Tibial nerve (tissue), 4 donors: ENCODE data around the gene PTPRK. TPM values are rescaled to one million over a fixed set of nuclear protein-coding genes. Genes with fewer than 3 reads are reported as not detected.

Source experiments
- DNase-seq, 2 donors: peaks; one replicate each; pipeline ENCODE4 v3.0.0-alpha.2; 2019; ENCODE audit warnings: low spot score in 2 of 2
- H3K27ac ChIP-seq, 4 donors: fragments of 200-600 bp; sonication (generic) in 3 of 4; one replicate each; pipeline ENCODE4 v1.5.1; 2017 to 2019; ENCODE audit warnings: mild to moderate bottlenecking in 1 of 4
- H3K27me3 ChIP-seq, 2 donors: fragments of 200-600 bp; sonication (generic) in 1 of 2; one replicate each; pipeline versions ENCODE4 v1.5.1 to v1.6.0; 2017 to 2019
- H3K36me3 ChIP-seq, 3 donors: fragments of 200-600 bp; sonication (generic); one replicate each; pipeline ENCODE4 v1.5.1; 2018 to 2019
- H3K4me1 ChIP-seq, 4 donors: fragments of 200-600 bp; sonication (generic) in 3 of 4; one replicate each; pipeline ENCODE4 v1.5.1; 2017 to 2019
- H3K4me3 ChIP-seq, 4 donors: fragments of 200-600 bp; sonication (generic) in 3 of 4; one replicate each; pipeline ENCODE4 v1.5.1; 2017 to 2019; ENCODE audit warnings: mild to moderate bottlenecking in 1 of 4, moderate library complexity in 1 of 4
- H3K9me3 ChIP-seq, 4 donors: fragments of 200-600 bp; sonication (generic) in 3 of 4; one replicate each; pipeline ENCODE4 v1.5.1; 2017 to 2019
- EP300 ChIP-seq, 2 donors: sonication (generic); formaldehyde crosslinking; IDR thresholded peaks; one replicate each; pipeline ENCODE4 v1.6.1; 2017; ENCODE audit warnings: antibody characterized with exemption in 2 of 2, mild to moderate bottlenecking in 1 of 2
- POLR2A ChIP-seq, 2 donors: fragments of 450-650 bp; IDR thresholded peaks; one replicate each; pipeline ENCODE4 v1.6.1; 2017; ENCODE audit warnings: antibody characterized with exemption in 2 of 2, mild to moderate bottlenecking in 2 of 2, moderate library complexity in 2 of 2
- WGBS, 2 donors: methylation state at CpG; one replicate each; pipeline ENCODE4 v1.1.5; 2018; 5-methylcytosine and 5-hydroxymethylcytosine counted together
- total RNA-seq, 4 donors: library from RNA; depleted of rRNA; stranded (reverse); fragments of >200 nt; gene quantifications; one replicate each; pipeline ENCODE4 v1.1.0, GENCODE V29; 2016
- TF ChIP-seq, protein P1 (sequence below), 5 experiments: fragments of 200-600 bp in 3 of 5; fragments of 450-650 bp in 2 of 5; sonication (generic) in 3 of 5; IDR thresholded peaks; one replicate each; pipeline ENCODE4 v1.5.1; 2016 to 2019; ENCODE audit warnings: antibody characterized with exemption in 5 of 5, mild to moderate bottlenecking in 3 of 5, moderate library complexity in 2 of 5

PTPRK gene
- total RNA-seq, 4 donors from 2014 or later, result 17.4 to 26.1 (median 21.2) TPM

DNA sequence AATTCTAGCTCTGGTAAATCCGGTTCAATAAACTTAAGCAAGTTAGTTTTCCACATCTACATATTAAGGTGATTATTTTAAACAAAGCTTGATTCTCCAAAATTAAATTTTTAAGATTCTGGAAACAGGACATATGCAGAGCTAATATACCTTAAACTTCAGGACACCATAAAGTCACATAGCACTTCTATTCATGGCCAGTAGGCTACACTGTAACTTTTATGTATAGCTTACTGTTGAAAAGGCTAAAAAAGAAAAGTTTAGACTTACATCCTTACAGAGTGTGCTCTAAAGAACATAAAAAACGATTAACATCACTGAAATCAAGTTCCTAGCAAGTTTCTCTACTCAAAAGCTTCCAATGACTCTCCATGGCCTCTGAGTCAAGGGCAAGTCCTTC lies 224.7 kb downstream of the PTPRK start:
- Histone ChIP-seq H3K4me3 (no peak overlapping the region), H3K4me1 (no peaks in the 10 kb centered on the region), H3K27ac (no peak overlapping the region), H3K36me3 (no peaks in the 10 kb centered on the region), H3K9me3 (no peaks in the 10 kb centered on the region), H3K27me3 (no peaks in the 10 kb centered on the region)
- no peak for DNase-seq
- WGBS, 2 donors, result 82 to 86% methylated on average over 2 of the region's 2 CpGs
- no peak for TF ChIP-seq EP300 (IDR thresholded peaks at IDR 0.05)
- TF ChIP-seq POLR2A (IDR thresholded peaks at IDR 0.05), result no peak

DNA sequence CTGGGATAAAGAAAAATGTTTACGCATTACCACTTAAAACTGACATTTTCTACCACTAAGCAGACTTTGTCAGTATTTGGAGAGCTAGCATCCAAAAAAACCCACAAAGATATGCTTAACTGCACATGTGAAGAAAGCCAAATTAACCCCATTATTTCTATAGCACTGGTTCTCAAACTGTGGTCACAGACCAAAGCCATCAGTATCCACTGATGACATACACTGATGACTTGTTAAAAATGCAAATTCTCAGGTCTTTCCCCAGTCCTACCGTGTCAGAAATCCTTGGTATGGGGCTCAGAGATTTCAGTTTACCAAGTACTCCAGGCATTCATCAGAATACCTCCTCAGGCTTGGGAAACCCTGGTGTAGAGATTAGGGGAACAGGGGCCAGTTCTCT lies 230.2 kb downstream of the PTPRK start:
- Histone ChIP-seq H3K27ac (no peak overlapping the region), H3K9me3 (no peaks in the 10 kb centered on the region), H3K4me1 (no peaks in the 10 kb centered on the region), H3K36me3 (no peaks in the 10 kb centered on the region), H3K4me3 (no peak overlapping the region), H3K27me3 (no peaks in the 10 kb centered on the region)
- WGBS, 2 donors, result 87 to 91% methylated on average over 2 of the region's 2 CpGs
- no peak for DNase-seq
- TF ChIP-seq POLR2A (IDR thresholded peaks at IDR 0.05) (no peak), EP300 (IDR thresholded peaks at IDR 0.05) (no peak)
- TF ChIP-seq, protein P1, sequence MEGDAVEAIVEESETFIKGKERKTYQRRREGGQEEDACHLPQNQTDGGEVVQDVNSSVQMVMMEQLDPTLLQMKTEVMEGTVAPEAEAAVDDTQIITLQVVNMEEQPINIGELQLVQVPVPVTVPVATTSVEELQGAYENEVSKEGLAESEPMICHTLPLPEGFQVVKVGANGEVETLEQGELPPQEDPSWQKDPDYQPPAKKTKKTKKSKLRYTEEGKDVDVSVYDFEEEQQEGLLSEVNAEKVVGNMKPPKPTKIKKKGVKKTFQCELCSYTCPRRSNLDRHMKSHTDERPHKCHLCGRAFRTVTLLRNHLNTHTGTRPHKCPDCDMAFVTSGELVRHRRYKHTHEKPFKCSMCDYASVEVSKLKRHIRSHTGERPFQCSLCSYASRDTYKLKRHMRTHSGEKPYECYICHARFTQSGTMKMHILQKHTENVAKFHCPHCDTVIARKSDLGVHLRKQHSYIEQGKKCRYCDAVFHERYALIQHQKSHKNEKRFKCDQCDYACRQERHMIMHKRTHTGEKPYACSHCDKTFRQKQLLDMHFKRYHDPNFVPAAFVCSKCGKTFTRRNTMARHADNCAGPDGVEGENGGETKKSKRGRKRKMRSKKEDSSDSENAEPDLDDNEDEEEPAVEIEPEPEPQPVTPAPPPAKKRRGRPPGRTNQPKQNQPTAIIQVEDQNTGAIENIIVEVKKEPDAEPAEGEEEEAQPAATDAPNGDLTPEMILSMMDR (IDR thresholded peaks at IDR 0.05), result no peak

DNA sequence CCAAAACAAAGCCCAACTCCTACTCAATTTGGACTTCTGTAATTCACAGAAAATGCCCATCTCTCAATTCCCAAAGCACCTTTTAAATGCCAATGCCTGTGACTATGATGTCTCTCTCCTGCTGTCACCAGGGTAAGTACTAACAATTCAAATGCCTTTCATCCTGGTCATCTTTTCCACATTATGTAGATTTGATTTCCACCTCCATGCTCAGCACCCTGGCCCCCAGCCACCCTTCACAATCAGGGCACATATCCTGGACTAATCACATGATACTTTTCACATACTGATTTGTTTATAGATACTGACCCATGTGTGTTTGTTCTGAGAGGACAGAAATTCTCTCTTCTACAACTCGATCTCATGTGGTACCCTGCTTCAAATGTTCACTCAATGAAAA lies 236.3 kb downstream of the PTPRK start:
- Histone ChIP-seq H3K36me3 (no peaks in the 10 kb centered on the region), H3K4me1 (no peaks in the 10 kb centered on the region), H3K4me3 (no peak overlapping the region), H3K27me3 (no peaks in the 10 kb centered on the region), H3K9me3 (no peaks in the 10 kb centered on the region), H3K27ac (no peak overlapping the region)
- no peak for TF ChIP-seq POLR2A (IDR thresholded peaks at IDR 0.05)
- TF ChIP-seq, protein P1 (IDR thresholded peaks at IDR 0.05), result no peak
- TF ChIP-seq EP300 (IDR thresholded peaks at IDR 0.05), result no peak
- 68 to 79% methylated on average over 1 of the region's 1 CpG for WGBS, 2 donors
- no peak for DNase-seq

DNA sequence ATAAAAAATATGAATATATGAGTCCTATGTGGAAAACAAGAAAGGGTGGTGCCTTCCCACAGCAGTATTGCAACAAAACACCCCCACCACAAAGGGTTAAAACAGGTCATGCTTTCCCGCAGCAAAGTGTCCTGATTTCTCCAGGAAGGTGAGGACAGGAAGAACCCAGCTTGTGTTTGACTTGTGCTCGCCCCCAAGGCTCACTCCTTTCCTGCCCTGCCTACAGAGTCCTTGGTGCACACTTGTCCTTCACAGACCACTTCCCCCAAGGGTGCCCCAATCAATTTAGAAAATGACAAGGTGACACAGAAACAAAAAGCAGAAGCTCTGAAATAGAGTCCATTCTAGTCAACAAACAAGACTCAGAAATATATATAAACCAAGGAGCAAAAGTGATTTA lies 237.4 kb downstream of the PTPRK start:
- WGBS, 2 donors, result 64 to 75% methylated on average over 2 of the region's 2 CpGs
- no peaks in the 10 kb centered on the region for H3K4me1 ChIP-seq
- no peaks in the 10 kb centered on the region for H3K9me3 ChIP-seq
- H3K27ac ChIP-seq, result no peak overlapping the region
- H3K27me3 ChIP-seq, result no peaks in the 10 kb centered on the region
- TF ChIP-seq EP300 (IDR thresholded peaks at IDR 0.05) (no peak), POLR2A (IDR thresholded peaks at IDR 0.05) (no peak)
- TF ChIP-seq, protein P1 (IDR thresholded peaks at IDR 0.05), result no peak
- DNase-seq, result no peak
- H3K36me3 ChIP-seq, result no peaks in the 10 kb centered on the region
- H3K4me3 ChIP-seq, result no peak overlapping the region

DNA sequence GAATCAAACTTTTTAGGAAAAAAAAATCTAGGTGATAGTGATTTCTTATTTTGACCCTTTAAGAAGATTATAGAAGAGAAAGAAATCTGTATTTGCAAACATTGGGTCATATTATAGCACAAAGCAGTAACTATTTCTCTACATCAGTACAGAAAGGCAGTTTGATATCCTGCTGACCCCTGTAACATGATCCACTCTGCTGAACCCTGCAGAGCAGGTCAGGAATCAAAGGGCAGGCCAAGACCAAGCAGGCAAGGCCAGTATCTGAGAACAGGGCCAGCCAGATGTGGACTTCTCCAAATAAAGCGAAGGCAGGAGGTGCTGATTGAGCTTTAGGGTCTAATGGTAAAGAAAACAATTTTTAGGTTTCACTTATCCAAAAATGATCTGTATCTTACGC lies 239.4 kb downstream of the PTPRK start:
- no peak for DNase-seq
- H3K27me3 ChIP-seq, result no peaks in the 10 kb centered on the region
- no peaks in the 10 kb centered on the region for H3K9me3 ChIP-seq
- no peaks in the 10 kb centered on the region for H3K36me3 ChIP-seq
- no peak overlapping the region for H3K27ac ChIP-seq
- H3K4me3 ChIP-seq, result no peak overlapping the region
- WGBS, 2 donors, result 79 to 94% methylated on average over 2 of the region's 2 CpGs
- TF ChIP-seq POLR2A (IDR thresholded peaks at IDR 0.05) (no peak), EP300 (IDR thresholded peaks at IDR 0.05) (no peak)
- TF ChIP-seq, protein P1 (IDR thresholded peaks at IDR 0.05), result no peak
- peaks cover 0 to 1% (median 0%) of the 10 kb centered on the region in 4 donors for H3K4me1 ChIP-seq

DNA sequence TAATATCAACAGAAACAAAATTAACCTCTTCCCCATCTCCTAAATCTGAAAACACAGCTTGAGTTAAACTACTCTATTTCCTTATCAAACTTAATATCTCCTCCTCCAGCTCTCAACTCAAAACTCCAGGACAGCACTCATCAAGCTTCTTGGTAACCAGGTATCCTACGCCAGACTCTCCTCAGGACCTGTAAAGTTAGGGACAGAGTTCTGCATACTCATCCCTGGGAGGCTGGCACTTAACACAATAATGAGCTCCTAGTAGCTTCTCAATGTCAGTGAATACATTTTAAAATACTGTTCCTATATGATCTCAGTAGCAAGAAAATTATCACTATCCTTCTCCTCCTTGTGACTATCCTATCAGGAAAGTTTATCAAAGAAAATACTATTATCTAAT lies 240.3 kb downstream of the PTPRK start:
- Histone ChIP-seq H3K27me3 (no peaks in the 10 kb centered on the region), H3K27ac (no peak overlapping the region), H3K4me1 (peaks cover 0 to 10% (median 0%) of the 10 kb centered on the region in 4 donors), H3K4me3 (no peak overlapping the region), H3K9me3 (no peaks in the 10 kb centered on the region), H3K36me3 (no peaks in the 10 kb centered on the region)
- DNase-seq, result no peak
- WGBS, 2 donors, result 93 to 98% methylated on average over 1 of the region's 1 CpG
- no peak for TF ChIP-seq EP300 (IDR thresholded peaks at IDR 0.05)
- no peak for TF ChIP-seq POLR2A (IDR thresholded peaks at IDR 0.05)
- TF ChIP-seq, protein P1 (IDR thresholded peaks at IDR 0.05), result no peak
